ENCODE results near the gene NAALADL1. TPM values are rescaled to one million over a fixed set of nuclear protein-coding genes. Genes with fewer than 3 reads are reported as not detected.

NAALADL1 gene
- total RNA-seq, 1 donor from 2014 or later: 11.9 TPM

DNA sequence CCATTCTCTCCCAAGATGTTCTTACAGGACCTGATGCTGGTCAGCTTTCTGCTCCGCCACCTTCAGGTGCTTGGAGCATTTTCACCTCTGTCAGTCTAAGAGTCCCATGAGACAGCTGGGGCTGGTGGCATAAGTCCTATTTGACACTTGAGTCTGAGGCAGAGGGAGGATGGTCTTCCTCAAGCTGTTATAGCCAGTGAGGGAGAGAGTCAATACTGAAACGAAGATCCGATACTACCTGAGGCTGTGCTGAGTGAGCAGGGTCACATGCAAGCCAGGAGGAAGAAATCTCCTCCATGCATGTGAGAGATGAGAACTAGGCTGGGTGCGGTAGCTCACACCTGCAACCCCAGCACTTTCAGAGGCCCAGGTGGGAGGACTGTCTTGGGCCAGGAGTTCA is 31.3 kb upstream of the NAALADL1 start:
- intact Hi-C loops (cut with micrococcal nuclease): loop anchor here (10.0 kb wide), 1 partner anchor 765 kb away; the partner anchor contains the start of gene CFL1
- peaks cover 8% of the 10 kb centered on the region for H3K4me1 Mint-ChIP-seq (ENCODE audit: low read depth)
- no peaks in the 10 kb centered on the region for H3K9me3 Mint-ChIP-seq
- peaks cover 32% of the 10 kb centered on the region for H3K36me3 Mint-ChIP-seq (ENCODE audit: low read depth)
- DNase-seq (ENCODE audit: low spot score): no peak
- no peak overlapping the region for H3K27ac Mint-ChIP-seq
- H3K27me3 Mint-ChIP-seq (ENCODE audit: low read depth): no peaks in the 10 kb centered on the region
- no peak overlapping the region for H3K4me3 Mint-ChIP-seq (ENCODE audit: low read depth)

DNA sequence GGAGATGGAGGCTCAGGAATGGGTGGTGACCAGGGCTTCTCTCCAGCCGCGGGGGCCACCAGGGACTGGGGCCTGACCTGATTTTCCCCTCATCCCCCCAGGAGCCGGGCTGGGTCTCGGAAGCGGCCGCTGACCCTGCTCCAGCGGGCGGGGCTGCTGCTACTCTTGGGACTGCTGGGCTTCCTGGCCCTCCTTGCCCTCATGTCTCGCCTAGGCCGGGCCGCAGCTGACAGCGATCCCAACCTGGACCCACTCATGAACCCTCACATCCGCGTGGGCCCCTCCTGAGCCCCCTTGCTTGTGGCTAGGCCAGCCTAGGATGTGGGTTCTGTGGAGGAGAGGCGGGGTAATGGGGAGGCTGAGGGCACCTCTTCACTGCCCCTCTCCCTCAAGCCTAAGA is 29.5 kb upstream of the NAALADL1 start:
- intact Hi-C loops (cut with micrococcal nuclease): loop anchor here (10.0 kb wide), 1 partner anchor 767 kb away; the partner anchor contains the start of gene CFL1
- no peak overlapping the region for H3K27ac Mint-ChIP-seq
- no peaks in the 10 kb centered on the region for H3K27me3 Mint-ChIP-seq (ENCODE audit: low read depth)
- H3K4me1 Mint-ChIP-seq (ENCODE audit: low read depth): peaks cover 14% of the 10 kb centered on the region
- no peak for DNase-seq (ENCODE audit: low spot score)
- peaks cover 46% of the 10 kb centered on the region for H3K36me3 Mint-ChIP-seq (ENCODE audit: low read depth)
- no peaks in the 10 kb centered on the region for H3K9me3 Mint-ChIP-seq
- H3K4me3 Mint-ChIP-seq (ENCODE audit: low read depth): no peak overlapping the region

DNA sequence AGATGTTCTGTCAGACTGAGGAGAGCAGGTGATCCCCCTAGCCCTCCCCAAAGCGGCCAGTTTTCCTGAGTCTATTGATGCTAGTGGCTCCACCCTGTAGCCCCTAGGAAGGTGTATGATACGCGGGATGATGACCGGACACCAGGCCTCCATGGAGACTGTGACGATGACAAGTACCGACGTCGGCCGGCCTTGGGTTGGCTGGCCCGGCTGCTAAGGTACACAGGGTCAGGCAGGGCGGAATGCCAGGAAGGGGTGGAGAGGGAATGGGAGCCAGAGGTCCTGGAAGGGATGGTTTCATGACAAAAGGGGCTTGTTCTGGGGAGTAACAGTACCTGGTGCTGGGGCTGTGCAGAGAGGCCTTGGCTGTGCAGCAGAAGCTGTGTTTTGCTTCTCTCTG is 28.9 kb upstream of the NAALADL1 start:
- intact Hi-C loops (cut with micrococcal nuclease): loop anchor here (10.0 kb wide), 1 partner anchor 768 kb away; the partner anchor contains the start of gene CFL1
- Mint-ChIP-seq H3K27ac (no peak overlapping the region), H3K4me1 (ENCODE audit: low read depth) (peaks cover 17% of the 10 kb centered on the region), H3K27me3 (ENCODE audit: low read depth) (no peaks in the 10 kb centered on the region), H3K36me3 (ENCODE audit: low read depth) (peaks cover 51% of the 10 kb centered on the region), H3K4me3 (ENCODE audit: low read depth) (no peak overlapping the region), H3K9me3 (no peaks in the 10 kb centered on the region)
- DNase-seq (ENCODE audit: low spot score): no peak

DNA sequence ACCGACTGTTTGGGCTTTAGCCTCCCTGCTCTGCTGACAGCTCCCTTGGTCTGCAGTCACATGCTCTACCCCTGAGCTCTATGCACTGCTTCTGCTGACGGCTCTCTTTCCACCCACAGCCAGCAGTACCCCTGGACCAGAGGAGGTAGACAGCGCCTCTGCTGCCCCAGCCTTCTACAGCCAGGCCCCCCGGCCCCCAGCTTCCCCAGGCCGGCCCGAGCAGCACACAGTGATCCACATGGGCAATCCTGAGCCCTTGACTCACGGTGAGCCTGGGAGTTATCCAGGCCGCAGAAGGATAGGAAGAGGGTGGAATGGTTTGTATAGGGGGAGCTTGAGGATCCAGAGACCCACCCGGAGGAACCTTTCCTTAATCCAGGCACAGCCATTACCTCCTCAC is 28.5 kb upstream of the NAALADL1 start:
- peaks cover 20% of the 10 kb centered on the region for H3K4me1 Mint-ChIP-seq (ENCODE audit: low read depth)
- H3K4me3 Mint-ChIP-seq (ENCODE audit: low read depth): no peak overlapping the region
- intact Hi-C loops (cut with micrococcal nuclease): loop anchor here (10.0 kb wide), 1 partner anchor 768 kb away; the partner anchor contains the start of gene CFL1
- no peak overlapping the region for H3K27ac Mint-ChIP-seq
- no peaks in the 10 kb centered on the region for H3K27me3 Mint-ChIP-seq (ENCODE audit: low read depth)
- no peak for DNase-seq (ENCODE audit: low spot score)
- H3K36me3 Mint-ChIP-seq (ENCODE audit: low read depth): peaks cover 55% of the 10 kb centered on the region
- H3K9me3 Mint-ChIP-seq: no peaks in the 10 kb centered on the region

DNA sequence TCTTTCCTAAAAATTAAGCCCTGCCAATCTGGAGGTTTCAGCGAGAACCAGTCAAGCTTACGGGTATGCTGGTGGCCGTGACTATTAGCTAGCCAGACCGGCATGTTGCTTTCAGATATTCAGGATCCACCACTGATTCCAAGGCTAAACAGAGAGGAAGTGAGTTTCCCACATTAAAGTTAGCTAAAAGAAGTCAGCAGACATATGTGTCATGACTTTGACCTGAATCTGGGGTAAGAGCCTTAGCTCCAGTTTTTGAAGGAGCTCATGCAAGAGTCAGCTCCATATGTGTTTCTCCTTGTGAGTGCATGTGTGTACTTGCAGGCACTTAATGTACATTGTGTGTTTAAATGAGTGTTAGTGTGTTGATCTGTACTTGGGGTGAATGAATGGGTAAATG is 27.1 kb upstream of the NAALADL1 start:
- Mint-ChIP-seq H3K4me3 (ENCODE audit: low read depth) (peak overlapping the region; percentile 97), H3K27ac (peak overlapping the region; percentile 97), H3K4me1 (ENCODE audit: low read depth) (peaks cover 25% of the 10 kb centered on the region), H3K9me3 (no peaks in the 10 kb centered on the region), H3K36me3 (ENCODE audit: low read depth) (peaks cover 66% of the 10 kb centered on the region), H3K27me3 (ENCODE audit: low read depth) (no peaks in the 10 kb centered on the region)
- DNase-seq (ENCODE audit: low spot score): no peak
- intact Hi-C loops (cut with micrococcal nuclease): loop anchor here (2.0 to 10.0 kb wide), 2 partner anchors 25 to 769 kb away; partner anchors contain the start of genes CFL1 and TM7SF2

DNA sequence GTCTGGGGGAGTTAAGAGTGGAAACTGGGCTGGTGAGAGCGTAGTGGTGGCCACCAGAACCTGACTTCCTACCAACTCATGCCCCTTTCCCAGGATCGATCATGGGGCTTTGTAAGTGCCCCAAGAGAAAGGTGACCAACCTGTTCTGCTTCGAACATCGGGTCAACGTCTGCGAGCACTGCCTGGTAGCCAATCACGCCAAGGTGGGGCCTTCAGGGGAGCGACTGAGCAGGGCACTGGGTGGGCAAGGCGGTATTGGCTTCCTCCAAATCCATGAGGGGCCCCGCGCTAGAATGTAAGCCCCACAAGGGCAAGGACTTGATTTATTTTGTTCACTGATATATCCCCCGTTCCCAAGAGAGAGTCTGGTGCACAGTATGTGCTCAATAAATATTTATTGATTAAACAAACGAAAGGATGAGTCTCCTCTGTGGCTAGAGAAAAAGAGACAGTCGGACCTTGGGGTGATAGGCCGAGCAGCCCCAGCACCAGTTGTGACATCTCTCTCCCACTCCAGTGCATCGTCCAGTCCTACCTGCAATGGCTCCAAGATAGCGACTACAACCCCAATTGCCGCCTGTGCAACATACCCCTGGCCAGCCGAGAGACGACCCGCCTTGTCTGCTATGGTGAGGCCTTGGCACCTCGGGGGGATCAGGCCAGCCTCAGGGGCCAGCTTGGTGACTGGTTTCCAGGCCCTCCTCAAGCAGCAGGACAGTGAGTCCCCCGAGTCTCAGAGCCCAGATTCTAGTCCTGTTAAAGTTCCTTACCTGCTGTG is 26.4 kb upstream of the NAALADL1 start:
- H3K4me1 Mint-ChIP-seq (ENCODE audit: low read depth): peaks cover 28% of the 10 kb centered on the region

DNA sequence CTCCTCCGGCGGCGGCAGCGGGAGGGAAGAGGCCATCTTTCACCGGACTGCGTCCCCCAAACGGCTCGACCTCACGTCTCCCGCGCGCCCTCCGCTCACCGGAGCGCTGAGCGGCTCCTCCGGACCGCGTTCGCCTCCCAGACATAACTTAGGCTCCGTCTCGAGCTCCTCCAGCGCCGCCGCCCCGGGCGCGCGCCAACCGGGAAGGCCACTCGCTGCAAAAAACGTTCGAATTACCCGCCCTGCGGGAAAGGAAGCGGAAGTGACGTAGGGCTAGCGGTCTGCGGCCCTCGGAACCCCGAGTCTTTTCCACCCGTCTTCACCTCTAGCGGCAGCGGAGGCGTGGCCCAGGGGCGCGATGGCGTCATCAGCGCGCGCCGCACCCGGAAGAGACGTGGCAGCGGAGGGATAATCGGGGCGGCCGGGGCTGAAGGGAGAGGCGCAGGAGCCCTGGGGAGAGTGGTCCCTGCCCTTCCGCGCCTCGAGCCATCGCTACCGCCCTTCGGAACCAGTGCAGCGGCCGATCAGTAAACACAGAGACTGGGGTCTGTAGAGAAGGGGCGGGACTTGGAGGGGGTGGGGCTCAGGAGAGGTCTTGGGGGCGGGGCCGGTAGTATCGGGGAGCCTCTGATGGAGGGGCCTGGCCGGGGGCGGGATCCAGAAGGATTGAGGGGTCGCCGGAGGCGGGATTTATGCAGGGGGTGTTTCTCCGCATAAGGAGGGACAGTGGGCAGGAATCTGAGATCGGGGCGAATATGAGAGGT is 25.7 kb upstream of the NAALADL1 start, which contains the start of the genes CDCA5 and ZFPL1:
Gene CDCA5, minus strand, starts transcription at position 207 of the 764 bp plus-strand sequence. Its CDS starts 62 bp downstream, at position 145.
Gene ZFPL1, plus strand, starts transcription at position 389 of the 764 bp plus-strand sequence. CDS start 477 bp downstream, outside the sequence.
- Mint-ChIP-seq H3K27ac (peak within 1 kb of the TSS; percentile 97), H3K27me3 (ENCODE audit: low read depth) (no peaks in the 10 kb centered on the region), H3K9me3 (no peaks in the 10 kb centered on the region), H3K36me3 (ENCODE audit: low read depth) (peaks cover 68% of the 10 kb centered on the region), H3K4me1 (ENCODE audit: low read depth) (peaks cover 32% of the 10 kb centered on the region), H3K4me3 (ENCODE audit: low read depth) (peak within 1 kb of the TSS; percentile 97)
- intact Hi-C loops (cut with micrococcal nuclease): loop anchor here (1.0 to 10.0 kb wide), 7 partner anchors 12 to 771 kb away; partner anchors contain the start of genes ARL2, CFL1, FAU and MRPL49
- peak; percentile 96 for DNase-seq (ENCODE audit: low spot score)

More for the DNA sequence above, 26.4 kb upstream of the NAALADL1 start:
- Mint-ChIP-seq H3K36me3 (ENCODE audit: low read depth) (peaks cover 71% of the 10 kb centered on the region), H3K27me3 (ENCODE audit: low read depth) (no peaks in the 10 kb centered on the region), H3K27ac (peak overlapping the region; percentile 97), H3K9me3 (no peaks in the 10 kb centered on the region), H3K4me3 (ENCODE audit: low read depth) (peak overlapping the region; percentile 97)
- DNase-seq (ENCODE audit: low spot score): no peak
- intact Hi-C loops (cut with micrococcal nuclease): loop anchor here (1.0 to 10.0 kb wide), 7 partner anchors 12 to 770 kb away; partner anchors contain the start of genes ARL2, CFL1, FAU and MRPL49

DNA sequence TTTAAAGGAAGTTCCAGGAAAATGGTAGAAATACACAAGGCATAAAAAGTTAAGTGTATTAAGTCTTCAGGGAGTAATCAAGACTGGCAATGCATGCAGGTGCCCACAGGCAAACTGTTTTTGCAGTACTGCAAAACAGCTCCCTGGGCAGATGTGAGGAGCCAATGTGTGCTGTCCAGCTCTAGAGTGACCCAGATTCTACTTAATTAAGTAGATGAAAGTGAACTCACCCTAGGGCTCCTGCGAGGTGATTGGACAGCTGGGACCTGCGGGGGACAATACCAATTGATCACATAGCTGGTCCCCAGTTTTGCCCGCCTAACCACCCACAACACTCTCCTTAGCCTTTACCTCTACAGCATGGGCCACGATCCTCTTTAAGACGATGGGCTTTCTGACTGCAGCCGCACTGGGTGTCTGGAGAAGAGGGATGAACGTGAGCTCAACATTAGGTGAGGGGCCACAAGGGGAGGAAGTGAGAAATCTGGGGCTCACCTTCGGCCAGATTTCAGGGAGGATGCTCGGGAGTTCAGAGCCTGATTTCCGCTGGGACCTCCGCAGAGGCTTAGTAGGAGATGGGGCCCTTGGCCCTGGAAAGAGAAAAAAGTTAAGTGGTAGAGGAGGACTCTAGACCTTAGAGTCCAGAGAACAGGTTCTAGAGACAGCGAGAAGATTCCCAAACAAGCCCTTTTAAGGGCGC is 24.9 kb upstream of the NAALADL1 start:
- DNase-seq (ENCODE audit: low spot score): no peak

DNA sequence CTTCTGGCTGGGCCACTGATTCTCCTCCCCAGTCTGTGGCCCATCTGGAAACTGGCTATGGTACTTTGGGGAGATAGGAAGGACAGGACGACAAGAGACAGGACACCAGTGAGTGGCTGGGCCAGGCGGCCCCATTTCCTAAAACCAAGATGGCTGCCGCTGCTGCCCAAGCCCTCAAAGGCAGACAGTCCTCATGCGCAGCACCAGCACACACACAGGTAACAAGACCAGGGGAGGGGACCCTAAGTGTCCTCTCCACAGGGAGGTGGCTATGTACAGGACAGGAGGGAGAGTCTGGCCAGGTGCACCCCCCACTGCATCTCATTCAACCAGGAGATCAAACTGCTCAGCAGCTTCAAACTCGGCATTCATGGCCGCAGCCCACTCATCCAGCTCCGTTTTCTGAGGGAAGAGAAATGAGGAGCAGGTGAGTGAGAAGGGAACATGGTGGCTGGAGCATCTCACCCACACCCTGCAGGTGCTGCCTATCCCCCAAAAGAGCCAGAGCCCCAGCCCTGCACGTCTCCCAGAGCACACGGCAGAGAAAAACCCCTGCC is 20.5 kb upstream of the NAALADL1 start:
- H3K4me1 Mint-ChIP-seq (ENCODE audit: low read depth): peaks cover 36% of the 10 kb centered on the region
- H3K36me3 Mint-ChIP-seq (ENCODE audit: low read depth): peaks cover 73% of the 10 kb centered on the region
- peak overlapping the region; percentile 77 for H3K27ac Mint-ChIP-seq
- no peaks in the 10 kb centered on the region for H3K9me3 Mint-ChIP-seq
- no peaks in the 10 kb centered on the region for H3K27me3 Mint-ChIP-seq (ENCODE audit: low read depth)
- intact Hi-C loops (cut with micrococcal nuclease): no loop called here
- DNase-seq (ENCODE audit: low spot score): no peak
- peak overlapping the region; percentile 1 for H3K4me3 Mint-ChIP-seq (ENCODE audit: low read depth)

More for the DNA sequence above, 24.9 kb upstream of the NAALADL1 start:
- peak overlapping the region; percentile 97 for H3K27ac Mint-ChIP-seq
- H3K36me3 Mint-ChIP-seq (ENCODE audit: low read depth): peaks cover 68% of the 10 kb centered on the region
- H3K9me3 Mint-ChIP-seq: no peaks in the 10 kb centered on the region
- peak overlapping the region; percentile 97 for H3K4me3 Mint-ChIP-seq (ENCODE audit: low read depth)
- intact Hi-C loops (cut with micrococcal nuclease): loop anchor here (5.0 to 10.0 kb wide), 4 partner anchors 41 to 772 kb away; partner anchors contain the start of genes ARL2, CFL1, SAC3D1 and SNX15
- H3K27me3 Mint-ChIP-seq (ENCODE audit: low read depth): no peaks in the 10 kb centered on the region
- peaks cover 39% of the 10 kb centered on the region for H3K4me1 Mint-ChIP-seq (ENCODE audit: low read depth)

DNA sequence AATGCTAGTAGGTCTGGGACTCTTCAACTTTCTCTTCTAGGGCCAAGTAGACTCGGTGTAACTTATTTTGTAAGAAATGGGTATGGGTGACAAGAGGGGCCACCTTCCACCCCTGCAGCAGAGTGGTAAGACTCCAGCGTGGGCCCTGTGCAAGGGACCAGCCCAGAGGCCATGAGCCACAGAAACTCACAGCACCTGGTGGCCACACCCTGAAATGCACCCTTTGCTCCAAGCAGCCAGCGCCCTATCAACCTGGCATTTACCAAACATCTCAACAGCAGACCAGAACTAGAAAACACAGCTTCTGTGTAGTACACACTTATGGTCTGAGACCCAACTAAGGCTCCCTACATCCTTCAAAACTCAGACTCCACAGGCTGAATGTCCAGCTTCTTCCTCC is 19.8 kb upstream of the NAALADL1 start:
- Mint-ChIP-seq H3K4me3 (ENCODE audit: low read depth) (no peak overlapping the region), H3K36me3 (ENCODE audit: low read depth) (peaks cover 68% of the 10 kb centered on the region), H3K4me1 (ENCODE audit: low read depth) (peaks cover 36% of the 10 kb centered on the region), H3K27ac (peak overlapping the region; percentile 77), H3K27me3 (ENCODE audit: low read depth) (no peaks in the 10 kb centered on the region), H3K9me3 (no peaks in the 10 kb centered on the region)
- intact Hi-C loops (cut with micrococcal nuclease): no loop called here
- DNase-seq (ENCODE audit: low spot score): peak; percentile 63

DNA sequence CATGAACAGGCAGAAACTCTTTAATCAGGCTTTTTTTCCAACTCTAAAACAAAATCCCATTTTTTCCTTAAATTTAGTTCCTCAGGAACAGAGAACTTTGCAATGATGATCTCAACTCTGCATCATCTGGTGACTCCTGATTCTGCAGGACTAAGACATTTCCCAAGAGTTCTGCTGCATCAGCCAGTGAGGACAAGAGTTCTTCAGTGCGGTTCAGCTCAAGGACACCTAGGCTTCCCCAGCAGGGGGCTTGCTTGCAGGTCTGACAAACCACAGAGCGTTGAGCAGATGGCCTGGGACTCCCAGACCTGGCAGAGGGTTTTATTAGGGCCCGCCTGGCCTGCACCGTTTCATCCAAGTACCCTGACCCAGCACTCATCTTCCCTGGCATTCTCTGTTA is 19.1 kb upstream of the NAALADL1 start:
- H3K9me3 Mint-ChIP-seq: no peaks in the 10 kb centered on the region
- no peak for DNase-seq (ENCODE audit: low spot score)
- H3K4me3 Mint-ChIP-seq (ENCODE audit: low read depth): no peak overlapping the region
- intact Hi-C loops (cut with micrococcal nuclease): no loop called here
- H3K36me3 Mint-ChIP-seq (ENCODE audit: low read depth): peaks cover 61% of the 10 kb centered on the region
- H3K4me1 Mint-ChIP-seq (ENCODE audit: low read depth): peaks cover 31% of the 10 kb centered on the region
- peak overlapping the region; percentile 42 for H3K27ac Mint-ChIP-seq
- H3K27me3 Mint-ChIP-seq (ENCODE audit: low read depth): no peaks in the 10 kb centered on the region

DNA sequence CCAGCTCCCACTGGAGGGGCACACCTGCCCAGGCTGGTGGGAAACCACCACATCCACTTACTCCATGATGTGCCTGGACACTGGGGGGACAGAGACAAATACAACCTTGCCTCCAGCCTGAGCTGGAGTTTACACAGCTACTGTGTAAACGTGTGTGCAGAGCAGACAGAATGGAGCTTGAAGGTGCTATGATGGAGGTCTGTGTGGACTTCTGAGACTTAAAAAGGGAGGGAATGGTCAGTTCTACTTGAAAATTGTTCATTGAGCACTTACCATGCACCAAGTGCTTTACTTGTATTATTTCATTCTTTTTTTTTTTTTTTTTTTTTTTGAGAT is 14.2 kb upstream of the NAALADL1 start:
- H3K4me3 Mint-ChIP-seq (ENCODE audit: low read depth): no peak overlapping the region

More for the DNA sequence above, 14.2 kb upstream of the NAALADL1 start:
- Mint-ChIP-seq H3K27ac (no peak overlapping the region), H3K36me3 (ENCODE audit: low read depth) (peaks cover 21% of the 10 kb centered on the region), H3K4me1 (ENCODE audit: low read depth) (peaks cover 4% of the 10 kb centered on the region), H3K27me3 (ENCODE audit: low read depth) (no peaks in the 10 kb centered on the region), H3K9me3 (no peaks in the 10 kb centered on the region)
- no peak for DNase-seq (ENCODE audit: low spot score)
- intact Hi-C loops (cut with micrococcal nuclease): no loop called here

All from activated T-helper 2 cell treated with anti-CD3 and anti-CD28 coated beads, Interferon-gamma antibody, Interleukin-2, Interleukin-4, amounts not matched to agents 10 μg/mL and 5 μg/mL and 100 μg/mL, durations not matched to agents 14 hours and 24 hours and 36 hours (primary cell).